Osteocyte (in vitro differentiated cells): ENCODE results near the gene MALRD1. TPM values are rescaled to one million over a fixed set of nuclear protein-coding genes. Genes with fewer than 3 reads are reported as not detected.

Source experiments
- DNase-seq: peaks from one replicate; pipeline ENCODE4 v3.0.0; 2021; ENCODE audit warnings: mixed read lengths; ENCODE audit not compliant: unreplicated experiment; ENCODE audit errors: extremely low spot score
- H3K27ac Mint-ChIP-seq: one replicate; pipeline ENCODE4 v1.8.0; 2021; ENCODE audit warnings: mild to moderate bottlenecking, mixed read lengths; ENCODE audit not compliant: unreplicated experiment
- H3K27me3 Mint-ChIP-seq: one replicate; pipeline ENCODE4 v1.8.0; 2021; ENCODE audit warnings: mixed read lengths; ENCODE audit not compliant: unreplicated experiment
- H3K36me3 Mint-ChIP-seq: one replicate; pipeline ENCODE4 v1.8.0; 2021; ENCODE audit warnings: mixed read lengths; ENCODE audit not compliant: unreplicated experiment
- H3K4me1 Mint-ChIP-seq: one replicate; pipeline ENCODE4 v1.8.0; 2021; ENCODE audit warnings: mixed read lengths; ENCODE audit not compliant: unreplicated experiment
- H3K4me3 Mint-ChIP-seq: one replicate; pipeline ENCODE4 v1.8.0; 2021; ENCODE audit warnings: mild to moderate bottlenecking, moderate library complexity, mixed read lengths; ENCODE audit not compliant: unreplicated experiment
- H3K9me3 Mint-ChIP-seq: one replicate; pipeline ENCODE4 v1.8.0; 2021; ENCODE audit warnings: mixed read lengths; ENCODE audit not compliant: unreplicated experiment
- total RNA-seq: library from RNA; stranded (reverse); gene quantifications from 2 replicates; pipeline ENCODE4 v1.2.1, GENCODE V29; 2021
- TF ChIP-seq, protein P1 (sequence below): fragments of 200-600 bp; sonication (generic); IDR thresholded peaks from 2 replicates; pipeline ENCODE4 v1.5.0; 2021; ENCODE audit warnings: antibody characterized with exemption, mild to moderate bottlenecking, moderate library complexity

The MALRD1 gene
- total RNA-seq, 1 donor from 2014 or later, result 0.56 TPM

DNA sequence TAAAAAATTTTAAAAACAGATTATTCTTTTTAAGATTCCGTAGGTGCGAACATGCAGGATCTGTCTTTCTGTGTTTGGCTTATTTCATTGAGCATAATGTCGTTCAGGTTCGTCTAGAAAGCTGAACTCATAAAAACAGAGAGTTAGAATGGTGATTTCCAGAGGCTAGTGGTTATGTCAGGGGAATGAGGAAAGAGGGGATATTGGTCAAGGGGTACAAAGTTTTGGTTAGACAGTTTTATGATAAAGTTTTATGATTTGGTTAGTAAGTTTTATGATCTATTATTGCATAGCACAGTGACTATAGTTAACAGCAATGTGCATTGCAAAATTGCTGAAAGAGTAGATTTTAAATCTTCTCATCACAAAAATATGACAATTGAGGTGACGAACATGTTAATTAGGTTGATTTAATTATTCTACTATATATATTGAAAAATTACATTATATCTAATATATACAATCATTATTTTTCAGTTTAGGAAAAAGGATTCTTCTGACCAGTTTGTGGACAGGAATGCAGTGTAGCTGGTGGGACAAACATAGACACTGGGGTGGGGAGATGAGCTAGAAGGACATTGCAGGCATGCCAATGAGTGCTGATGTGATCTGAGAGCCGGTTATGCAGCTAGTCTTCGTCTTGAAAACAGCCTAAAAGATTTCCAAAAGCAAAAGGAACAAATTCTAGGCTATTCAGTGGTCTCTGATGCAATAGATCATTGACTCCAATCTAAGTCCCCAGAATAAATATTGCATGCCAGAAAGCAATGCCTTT is 31.3 kb upstream of the MALRD1 start:
- Mint-ChIP-seq H3K36me3 (no peaks in the 10 kb centered on the region), H3K9me3 (peaks cover 37% of the 10 kb centered on the region), H3K27ac (no peak overlapping the region), H3K4me3 (no peak overlapping the region), H3K4me1 (no peaks in the 10 kb centered on the region), H3K27me3 (no peaks in the 10 kb centered on the region)
- TF ChIP-seq, protein P1, sequence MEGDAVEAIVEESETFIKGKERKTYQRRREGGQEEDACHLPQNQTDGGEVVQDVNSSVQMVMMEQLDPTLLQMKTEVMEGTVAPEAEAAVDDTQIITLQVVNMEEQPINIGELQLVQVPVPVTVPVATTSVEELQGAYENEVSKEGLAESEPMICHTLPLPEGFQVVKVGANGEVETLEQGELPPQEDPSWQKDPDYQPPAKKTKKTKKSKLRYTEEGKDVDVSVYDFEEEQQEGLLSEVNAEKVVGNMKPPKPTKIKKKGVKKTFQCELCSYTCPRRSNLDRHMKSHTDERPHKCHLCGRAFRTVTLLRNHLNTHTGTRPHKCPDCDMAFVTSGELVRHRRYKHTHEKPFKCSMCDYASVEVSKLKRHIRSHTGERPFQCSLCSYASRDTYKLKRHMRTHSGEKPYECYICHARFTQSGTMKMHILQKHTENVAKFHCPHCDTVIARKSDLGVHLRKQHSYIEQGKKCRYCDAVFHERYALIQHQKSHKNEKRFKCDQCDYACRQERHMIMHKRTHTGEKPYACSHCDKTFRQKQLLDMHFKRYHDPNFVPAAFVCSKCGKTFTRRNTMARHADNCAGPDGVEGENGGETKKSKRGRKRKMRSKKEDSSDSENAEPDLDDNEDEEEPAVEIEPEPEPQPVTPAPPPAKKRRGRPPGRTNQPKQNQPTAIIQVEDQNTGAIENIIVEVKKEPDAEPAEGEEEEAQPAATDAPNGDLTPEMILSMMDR, result no peak
- no peak for DNase-seq

DNA sequence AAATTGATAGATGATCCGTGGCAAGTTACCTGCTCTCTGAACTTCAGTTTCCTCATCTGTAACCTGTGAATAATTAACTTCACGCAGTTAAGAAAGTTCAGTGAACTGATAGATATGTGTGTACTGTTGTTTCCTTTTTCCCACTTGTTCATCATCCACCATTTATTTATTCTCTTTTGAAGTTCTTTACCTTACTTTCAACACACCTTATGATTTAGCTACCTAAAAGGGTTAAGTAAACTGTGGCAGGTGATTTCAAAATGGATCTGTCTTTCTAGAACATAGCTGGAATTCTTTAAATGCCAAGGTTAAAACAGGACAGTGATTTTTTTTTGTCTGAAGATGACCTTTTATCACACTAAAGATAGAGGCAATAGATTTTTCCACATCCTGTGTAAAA is 27.4 kb upstream of the MALRD1 start:
- Mint-ChIP-seq H3K4me3 (no peak overlapping the region), H3K27ac (no peak overlapping the region), H3K36me3 (no peaks in the 10 kb centered on the region), H3K9me3 (peaks cover 17% of the 10 kb centered on the region), H3K27me3 (no peaks in the 10 kb centered on the region), H3K4me1 (no peaks in the 10 kb centered on the region)
- DNase-seq, result no peak
- TF ChIP-seq, protein P1, result no peak

DNA sequence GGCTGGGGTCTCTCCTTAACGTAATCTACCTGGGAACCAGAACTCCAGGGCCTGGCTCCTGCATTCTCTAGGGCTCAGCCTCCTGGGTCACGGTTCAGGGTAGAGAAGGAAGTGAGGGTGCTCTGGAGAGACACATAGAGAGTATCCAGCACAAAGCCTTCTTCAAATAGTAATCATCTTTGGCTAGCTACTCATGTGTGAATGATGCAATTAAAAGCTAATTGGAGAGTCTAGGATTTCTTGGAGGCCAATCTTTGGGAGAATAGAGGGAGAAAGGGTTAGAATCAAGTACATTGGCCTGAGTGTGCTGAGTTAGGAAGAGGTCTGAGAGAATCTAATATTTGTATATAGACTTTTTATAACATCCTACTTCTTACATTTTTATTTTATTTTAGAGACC is 24.0 kb upstream of the MALRD1 start:
- peaks cover 12% of the 10 kb centered on the region for H3K9me3 Mint-ChIP-seq
- DNase-seq, result no peak
- no peaks in the 10 kb centered on the region for H3K36me3 Mint-ChIP-seq
- H3K27me3 Mint-ChIP-seq, result no peaks in the 10 kb centered on the region
- TF ChIP-seq, protein P1, result no peak
- H3K4me1 Mint-ChIP-seq, result no peaks in the 10 kb centered on the region
- H3K4me3 Mint-ChIP-seq, result no peak overlapping the region
- no peak overlapping the region for H3K27ac Mint-ChIP-seq

DNA sequence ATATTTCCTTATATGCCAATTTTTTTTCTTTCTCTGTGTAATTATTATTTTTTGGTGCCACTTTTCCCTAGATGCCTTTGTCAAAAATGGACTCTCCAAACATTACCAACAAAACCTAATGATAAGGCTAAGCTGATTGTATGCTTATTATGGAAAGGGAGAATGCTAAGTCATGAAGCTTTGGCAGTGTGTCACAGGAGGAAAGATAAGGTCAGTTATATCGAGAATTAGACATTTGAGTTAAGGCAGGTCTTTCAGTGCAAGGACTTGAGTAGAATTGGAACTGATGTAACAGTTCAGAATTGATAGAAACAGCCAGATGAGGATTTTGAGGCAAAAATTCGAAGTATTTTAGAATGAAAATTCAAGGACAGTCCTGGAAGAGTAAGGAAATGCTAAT is 16.8 kb upstream of the MALRD1 start:
- no peaks in the 10 kb centered on the region for H3K27me3 Mint-ChIP-seq
- no peaks in the 10 kb centered on the region for H3K36me3 Mint-ChIP-seq
- peaks cover 8% of the 10 kb centered on the region for H3K9me3 Mint-ChIP-seq
- no peak overlapping the region for H3K4me3 Mint-ChIP-seq
- no peak for DNase-seq
- TF ChIP-seq, protein P1, result no peak
- H3K27ac Mint-ChIP-seq, result no peak overlapping the region
- no peaks in the 10 kb centered on the region for H3K4me1 Mint-ChIP-seq

DNA sequence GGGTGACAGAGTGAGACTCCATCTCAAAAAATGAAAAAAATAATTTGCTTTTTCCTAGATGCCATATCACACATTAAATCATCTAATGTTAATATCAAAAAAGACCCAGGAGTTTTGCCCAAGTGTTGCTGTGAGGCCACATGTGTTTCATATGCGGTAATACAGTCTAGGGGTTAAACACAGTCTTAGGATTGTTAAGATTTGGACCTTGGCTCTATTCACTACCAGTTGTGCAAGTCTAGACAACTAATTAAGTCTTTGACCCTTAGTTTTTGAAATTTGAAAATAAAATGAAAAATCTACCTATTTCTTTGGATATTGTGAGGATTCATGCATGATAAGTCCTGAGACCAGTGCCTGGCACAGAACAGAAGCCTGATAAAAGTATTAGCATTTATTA is 14.9 kb upstream of the MALRD1 start:
- Mint-ChIP-seq H3K4me1 (no peaks in the 10 kb centered on the region), H3K36me3 (no peaks in the 10 kb centered on the region), H3K27ac (no peak overlapping the region), H3K4me3 (no peak overlapping the region), H3K9me3 (peaks cover 8% of the 10 kb centered on the region), H3K27me3 (no peaks in the 10 kb centered on the region)
- DNase-seq, result no peak
- TF ChIP-seq, protein P1, result no peak
